ENCODE results near the gene ACYP2.
A peak's percentile ranks its signal among the peaks of the same experiment; 100 is the strongest.

- TF ChIP-seq CTCF (tag by site-specific recombination; IDR thresholded peaks at IDR 0.05) (no peak), ZNF670 (tag by site-specific recombination; IDR thresholded peaks at IDR 0.05; ENCODE audit: low read depth) (no peak), ZNF707 (tag by site-specific recombination; IDR thresholded peaks at IDR 0.05) (no peak), GLIS1 (tag by site-specific recombination; IDR thresholded peaks at IDR 0.05) (peak; percentile 83)
Observed at GRCh38 chr2:54239427-54239826, 124.0 kb downstream of the ACYP2 start.

All from HEK293 (cell line).